GM12878 (cell line): ENCODE data around the gene ELMOD3. TPM values are rescaled to one million over a fixed set of nuclear protein-coding genes. Genes with fewer than 3 reads are reported as not detected.

ENCODE experiments used
- BCL3 ChIP-seq: IDR thresholded peaks from 2 replicates; pipeline ENCODE4 v1.6.1; 2011; ENCODE audit warnings: borderline replicate concordance, low read depth, mild to moderate bottlenecking, moderate library complexity, low read length; ENCODE audit not compliant: insufficient read depth, poor library complexity, severe bottlenecking
- BMI1 ChIP-seq: fragments of 450-650 bp; IDR thresholded peaks from 2 replicates; pipeline ENCODE4 v1.6.1; 2016; ENCODE audit warnings: mild to moderate bottlenecking, moderate library complexity, borderline replicate concordance
- CREM ChIP-seq: IDR thresholded peaks from 2 replicates; pipeline ENCODE4 v1.6.1; 2014; ENCODE audit warnings: antibody characterized with exemption, low read depth
- HDAC6 ChIP-seq: fragments of 200-600 bp; sonication (generic); IDR thresholded peaks from one replicate; pipeline ENCODE4 v1.8.0; 2017; ENCODE audit warnings: antibody characterized with exemption; ENCODE audit not compliant: unreplicated experiment
- IKZF2 ChIP-seq, 2 experiments: fragments of 450-650 bp; IDR thresholded peaks; 2 replicates each; pipeline ENCODE4 v1.6.1; 2017; ENCODE audit warnings: mild to moderate bottlenecking in 2 of 2, moderate library complexity in 2 of 2
- JUNB ChIP-seq: IDR thresholded peaks from 2 replicates; pipeline ENCODE4 v1.6.1; 2016; ENCODE audit warnings: antibody characterized with exemption, mild to moderate bottlenecking
- NFIC ChIP-seq: IDR thresholded peaks from 2 replicates; pipeline ENCODE4 v1.6.1; 2012; ENCODE audit warnings: low read depth, mild to moderate bottlenecking, inconsistent platforms, low read length, moderate library complexity
- REST ChIP-seq: IDR thresholded peaks from 2 replicates; pipeline ENCODE4 v1.6.1; 2012; ENCODE audit warnings: mild to moderate bottlenecking, low read depth, low read length
- ZNF24 ChIP-seq: fragments of 450-650 bp; IDR thresholded peaks from 2 replicates; pipeline ENCODE4 v1.6.1; 2017; ENCODE audit warnings: antibody characterized with exemption, mild to moderate bottlenecking
- polyA plus RNA-seq, 11 experiments: library from polyadenylated mRNA; depleted of rRNA in 4 of 11; unstranded in 6 of 11; stranded (reverse) in 5 of 11; fragments of >200 nt; fragmentation: Nextera tagmentation in 4 of 11; fragmentation: Illumina TruSeq in 1 of 11; extraction: Ambion mirVana in 4 of 11; extraction: Trizol in 1 of 11; gene quantifications; 1 replicate in 1 of 11; 2 replicates in 10 of 11; pipeline versions ENCODE4 v1.2.1 to v1.2.3, GENCODE V29; 2011 to 2016; ENCODE audit warnings: inconsistent platforms in 2 of 11, missing spikeins in 2 of 11, low read depth in 1 of 11
- total RNA-seq, 4 experiments: library from RNA; depleted of rRNA in 3 of 4; stranded (reverse); fragments of >200 nt in 3 of 4; fragmentation: Illumina TruSeq in 1 of 4; extraction: Trizol in 1 of 4; gene quantifications; 2 replicates each; pipeline versions ENCODE4 v1.2.1 to v1.2.3, GENCODE V29; 2013 to 2021

The ELMOD3 gene
- total and polyA plus RNA-seq, 10 of the 15 experiments (the other 5 are each of a cell fraction or from before 2014, with no cell fraction given), result 1.2 to 19.1 (median 12.5) TPM

GRCh38 chr2:85423525-85423924 lies 69.0 kb downstream of the ELMOD3 start (continued):
- TF ChIP-seq REST (no peak), CREM (no peak), HDAC6 (no peak), IKZF2 (IDR thresholded peaks at IDR 0.05) (no peak), NFIC (no peak), BCL3 (no peak), ZNF24 (no peak), BMI1 (no peak), JUNB (no peak)
